SJCRH30 (cell line): Measurements from ENCODE around the gene ELF2. TPM values are rescaled to one million over a fixed set of nuclear protein-coding genes. Genes with fewer than 3 reads are reported as not detected.
A peak's percentile ranks its signal among the peaks of the same experiment; 100 is the strongest.
"Not testable (repeated sequence)": the region's sequence is repeated elsewhere in the genome, so short reads cannot be mapped to it uniquely, and the experiment has no call there.

Source experiments
- DNase-seq, 2 experiments: peaks; one replicate each; pipeline ENCODE4 v3.0.0-alpha.2; 2015 to 2020
- H3K27ac ChIP-seq: fragments of 250-450 bp; sonication (Bioruptor Pico); 2 replicates; pipeline ENCODE4 v1.5.1; 2020; ENCODE audit warnings: mild to moderate bottlenecking, moderate library complexity
- H3K27me3 ChIP-seq: fragments of 250-450 bp; sonication (Bioruptor Pico); 2 replicates; pipeline ENCODE4 v1.5.1; 2020; ENCODE audit warnings: mild to moderate bottlenecking, moderate library complexity
- H3K36me3 ChIP-seq: fragments of 250-450 bp; sonication (Bioruptor Pico); 2 replicates; pipeline ENCODE4 v1.5.1; 2020; ENCODE audit warnings: mild to moderate bottlenecking, moderate library complexity
- H3K4me1 ChIP-seq: fragments of 250-450 bp; sonication (Bioruptor Pico); 2 replicates; pipeline ENCODE4 v1.5.1; 2020; ENCODE audit warnings: mild to moderate bottlenecking, moderate library complexity
- H3K4me3 ChIP-seq: fragments of 250-450 bp; sonication (Bioruptor Pico); 2 replicates; pipeline ENCODE4 v1.5.1; 2020; ENCODE audit warnings: mild to moderate bottlenecking, moderate library complexity
- H3K9me3 ChIP-seq: fragments of 250-450 bp; sonication (Bioruptor Pico); replicated peaks from 2 replicates; pipeline ENCODE4 v1.5.1; 2020; ENCODE audit warnings: mild to moderate bottlenecking, moderate library complexity
- total RNA-seq: library from RNA; depleted of rRNA; stranded (reverse); fragments of >200 nt; shearing (Covaris generic); gene quantifications from 2 replicates; pipeline ENCODE4 v1.2.3, GENCODE V29; 2014

The ELF2 gene
- total RNA-seq, 1 experiment from 2014 or later: 55.9 TPM

DNA sequence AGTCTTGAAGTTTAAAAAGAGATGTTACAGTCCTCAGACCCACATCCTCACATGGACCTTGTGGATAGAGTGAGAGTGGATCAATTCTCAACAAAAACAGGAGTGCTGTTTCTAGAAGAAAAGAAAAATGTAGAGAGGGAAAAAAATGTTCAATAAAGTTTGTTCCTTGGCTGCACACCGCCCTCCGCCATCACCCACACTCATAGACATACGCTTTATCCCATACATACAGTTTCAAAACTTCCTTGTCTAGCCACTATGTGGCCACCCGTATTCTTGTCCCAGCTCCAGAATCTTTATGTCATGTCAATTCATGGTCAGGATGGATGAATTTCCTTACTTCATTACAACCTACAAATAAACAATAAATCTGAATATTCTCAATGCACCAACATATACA lies 23.5 kb upstream of the ELF2 start:
- no peak for DNase-seq
- no peaks in the 10 kb centered on the region for H3K9me3 ChIP-seq
- H3K4me3 ChIP-seq: no peak overlapping the region
- H3K36me3 ChIP-seq: no peaks in the 10 kb centered on the region
- H3K27ac ChIP-seq: no peak overlapping the region
- H3K4me1 ChIP-seq: no peaks in the 10 kb centered on the region
- no peaks in the 10 kb centered on the region for H3K27me3 ChIP-seq

DNA sequence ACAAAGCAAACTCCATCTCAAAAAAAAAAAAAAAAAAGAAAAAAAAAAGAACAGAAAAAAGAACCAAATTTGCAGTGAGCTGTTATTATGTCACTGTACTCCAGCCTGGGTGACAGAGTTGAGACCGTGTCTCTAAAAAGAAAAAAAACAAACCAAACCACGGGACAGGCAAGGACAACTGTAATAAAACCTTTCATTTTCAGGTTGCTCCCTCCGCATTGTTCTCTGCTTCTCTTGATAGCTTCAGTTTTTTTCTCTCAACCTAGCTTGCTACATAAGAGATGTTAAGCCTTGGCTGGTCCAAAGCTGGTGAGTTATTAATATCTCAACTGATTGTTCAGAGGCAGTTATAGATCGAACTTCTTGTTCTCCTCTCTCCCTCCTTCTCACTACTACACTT lies 23.1 kb upstream of the ELF2 start:
- Histone ChIP-seq H3K36me3 (no peaks in the 10 kb centered on the region), H3K27ac (no peak overlapping the region), H3K27me3 (no peaks in the 10 kb centered on the region), H3K4me1 (no peaks in the 10 kb centered on the region), H3K9me3 (no peaks in the 10 kb centered on the region), H3K4me3 (no peak overlapping the region)
- DNase-seq: no peak

DNA sequence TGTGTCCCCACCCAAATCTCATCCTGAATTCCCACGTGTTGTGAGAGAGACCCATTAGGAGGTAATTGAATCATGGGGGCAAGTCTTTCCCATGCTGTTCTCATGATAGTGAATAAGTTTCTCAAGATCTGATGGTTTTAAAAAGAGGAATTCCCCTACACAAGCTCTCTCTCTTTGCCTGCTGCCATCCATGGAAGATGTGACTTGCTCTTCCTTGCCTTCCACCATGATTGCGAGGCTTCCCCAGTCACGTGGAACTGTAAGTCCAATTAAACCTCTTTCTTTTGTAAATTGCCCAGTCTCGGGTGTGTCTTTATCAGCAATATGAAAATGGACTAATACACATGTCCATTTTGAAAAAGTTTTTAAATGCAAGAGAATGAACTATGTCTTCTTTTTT lies 20.2 kb upstream of the ELF2 start:
- not testable (repeated sequence) for H3K27ac ChIP-seq

DNA sequence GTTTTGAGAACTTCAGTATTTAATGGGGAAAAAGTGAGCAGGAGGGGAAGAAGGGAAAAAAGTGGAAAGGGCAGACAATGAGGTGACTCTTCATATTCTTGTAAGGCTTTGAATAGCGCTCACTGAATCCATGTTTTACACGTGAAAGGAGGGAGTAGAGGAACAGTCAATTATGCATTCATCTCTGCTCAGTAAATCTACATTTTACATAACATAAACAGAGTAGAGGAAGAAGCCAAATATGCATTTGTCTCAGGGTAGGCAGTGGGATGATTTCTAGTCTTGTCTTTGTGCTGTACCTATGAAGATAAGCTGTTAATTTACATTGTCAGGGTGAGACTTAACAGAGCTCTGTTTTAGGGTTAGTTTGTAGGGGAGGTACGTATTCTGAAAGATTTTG lies 19.4 kb upstream of the ELF2 start:
- H3K9me3 ChIP-seq: no peaks in the 10 kb centered on the region
- H3K36me3 ChIP-seq: no peaks in the 10 kb centered on the region
- H3K4me3 ChIP-seq: no peak overlapping the region
- DNase-seq: no peak
- no peaks in the 10 kb centered on the region for H3K4me1 ChIP-seq
- H3K27me3 ChIP-seq: no peaks in the 10 kb centered on the region
- no peak overlapping the region for H3K27ac ChIP-seq

More for the DNA sequence above, 20.2 kb upstream of the ELF2 start:
- H3K27me3 ChIP-seq, H3K9me3 ChIP-seq, H3K36me3 ChIP-seq, H3K4me3 ChIP-seq, DNase-seq, H3K4me1 ChIP-seq: not testable (repeated sequence)

- Histone ChIP-seq H3K27me3 (no peaks in the 10 kb centered on the region), H3K27ac (no peak overlapping the region), H3K4me3 (no peak overlapping the region), H3K4me1 (no peaks in the 10 kb centered on the region), H3K9me3 (no peaks in the 10 kb centered on the region), H3K36me3 (no peaks in the 10 kb centered on the region)
- no peak for DNase-seq
Measured at GRCh38 chr4:139191373-139191772, 14.4 kb upstream of the ELF2 start.

DNA sequence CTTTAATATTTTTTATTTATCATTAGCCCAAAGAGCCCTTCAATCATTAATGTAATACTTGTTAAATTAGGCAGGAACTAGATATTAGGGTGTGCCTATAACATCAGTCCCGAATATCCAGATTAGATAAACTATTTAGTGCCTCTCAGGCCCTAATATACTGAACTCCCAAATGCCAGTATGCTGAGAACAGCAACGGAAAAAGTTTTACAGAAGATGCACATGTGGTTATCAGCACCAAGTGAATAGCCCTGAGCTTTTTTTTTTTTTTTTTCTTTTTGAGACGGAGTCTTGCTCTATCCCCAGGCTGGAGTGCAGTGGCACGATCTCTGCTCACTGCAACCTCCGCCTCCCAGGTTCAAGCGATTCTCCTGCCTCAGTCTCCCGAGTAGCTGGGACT lies 13.0 kb upstream of the ELF2 start:
- H3K27ac ChIP-seq: no peak overlapping the region
- no peaks in the 10 kb centered on the region for H3K9me3 ChIP-seq
- H3K4me1 ChIP-seq: no peaks in the 10 kb centered on the region
- no peak for DNase-seq
- no peaks in the 10 kb centered on the region for H3K36me3 ChIP-seq
- H3K27me3 ChIP-seq: no peaks in the 10 kb centered on the region
- H3K4me3 ChIP-seq: no peak overlapping the region

GRCh38 chr4:139189417-139189749 lies 12.4 kb upstream of the ELF2 start:
- H3K9me3 ChIP-seq: no peaks in the 10 kb centered on the region
- no peaks in the 10 kb centered on the region for H3K4me1 ChIP-seq
- no peaks in the 10 kb centered on the region for H3K36me3 ChIP-seq
- H3K4me3 ChIP-seq: no peak overlapping the region
- no peak overlapping the region for H3K27ac ChIP-seq
- DNase-seq: no peak
- H3K27me3 ChIP-seq: no peaks in the 10 kb centered on the region

- Histone ChIP-seq H3K4me3 (no peak overlapping the region), H3K9me3 (no peaks in the 10 kb centered on the region), H3K27me3 (no peaks in the 10 kb centered on the region), H3K36me3 (no peaks in the 10 kb centered on the region), H3K27ac (no peak overlapping the region), H3K4me1 (no peaks in the 10 kb centered on the region)
- no peak for DNase-seq
Measured at GRCh38 chr4:139188648-139189416, 11.8 kb upstream of the ELF2 start.

- Histone ChIP-seq H3K36me3 (no peaks in the 10 kb centered on the region), H3K27me3 (no peaks in the 10 kb centered on the region), H3K4me3 (no peak overlapping the region), H3K4me1 (no peaks in the 10 kb centered on the region), H3K27ac (no peak overlapping the region), H3K9me3 (no peaks in the 10 kb centered on the region)
- peak in 1 of 2 experiments; percentile 30 for DNase-seq
Measured at GRCh38 chr4:139184129-139184528, 7.1 kb upstream of the ELF2 start.

DNA sequence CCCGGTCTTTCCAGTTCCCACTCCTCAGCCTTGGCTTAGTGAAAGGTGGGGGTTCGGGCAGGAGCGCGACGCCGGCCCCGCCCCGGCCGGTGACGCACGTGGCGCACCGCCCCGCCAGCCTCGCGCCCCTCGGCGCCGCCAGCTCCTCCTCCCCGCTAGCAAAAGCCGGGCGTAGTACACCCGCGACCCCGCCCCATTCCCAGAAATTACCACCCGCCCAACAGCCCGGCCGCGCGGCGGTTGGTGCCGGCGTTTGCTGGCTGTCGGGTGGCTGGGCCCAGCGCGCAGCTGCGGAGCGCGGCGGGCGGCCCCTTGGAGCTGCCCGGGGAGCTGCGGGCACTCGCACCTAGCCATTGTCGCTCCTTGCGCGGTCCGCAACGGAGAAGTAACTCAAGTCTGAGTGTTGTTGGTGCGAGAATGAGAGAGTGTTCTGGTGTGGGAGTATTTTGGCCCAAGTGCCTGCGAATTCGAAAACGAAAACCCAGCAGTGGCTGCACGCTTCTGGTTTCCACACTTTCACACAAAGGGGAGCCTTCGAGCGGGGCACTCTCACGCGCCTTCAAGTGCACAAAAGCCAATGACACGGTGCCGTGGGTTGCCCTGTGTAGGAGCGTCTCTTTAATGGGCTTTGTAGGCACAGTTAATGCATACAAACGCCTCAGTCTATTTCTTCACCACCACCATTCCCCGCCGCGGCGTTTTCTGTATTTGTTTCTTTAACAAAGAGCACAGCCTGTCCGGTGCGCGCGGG lies 1.0 kb upstream of the ELF2 start:
- Histone ChIP-seq H3K4me1 (no peaks in the 10 kb centered on the region), H3K27ac (peak overlapping the region; percentile 61)

DNA sequence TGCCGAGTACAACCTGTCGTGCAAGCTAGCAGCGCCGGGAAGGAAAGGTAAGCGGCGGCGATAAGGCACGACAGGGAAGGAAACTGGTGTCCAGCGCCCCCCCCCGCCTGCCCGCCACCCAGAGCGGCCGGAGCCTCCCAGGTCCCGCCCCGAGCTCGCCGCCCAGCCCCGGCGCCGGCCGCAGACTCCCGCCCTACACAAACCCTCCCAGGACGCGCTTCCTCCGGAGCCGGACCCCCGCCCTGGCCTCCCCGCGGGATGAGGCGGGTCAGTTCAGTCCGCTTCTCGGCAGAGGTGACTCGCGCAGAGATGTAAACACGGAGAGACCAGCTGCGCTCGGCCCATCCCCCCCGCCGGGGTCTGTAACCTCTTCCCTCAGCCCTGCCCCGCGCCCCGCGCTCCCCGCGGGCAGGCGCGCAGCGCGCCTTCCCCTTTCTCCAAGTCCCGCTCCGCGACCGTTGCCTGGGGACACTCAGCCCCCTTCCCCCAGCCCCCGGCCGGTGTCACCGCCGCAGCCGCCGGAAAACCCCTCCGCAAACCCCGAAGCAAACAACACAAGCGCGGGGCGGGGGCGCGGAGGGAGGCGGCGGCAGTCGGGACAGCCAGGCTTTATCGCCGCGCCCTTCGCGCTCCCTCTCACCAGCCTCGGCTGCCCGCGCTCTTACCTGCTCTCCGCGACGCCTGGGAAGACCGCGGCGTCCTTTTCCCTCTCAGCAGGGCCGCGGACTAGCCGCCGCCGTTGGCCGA lies 543 bp downstream of the ELF2 start:
- H3K27ac ChIP-seq: peak overlapping the region; percentile 82
- no peaks in the 10 kb centered on the region for H3K4me1 ChIP-seq
- DNase-seq: peak; percentile 76 to 84
- H3K36me3 ChIP-seq: no peaks in the 10 kb centered on the region
- H3K4me3 ChIP-seq: peak overlapping the region; percentile 99
- no peaks in the 10 kb centered on the region for H3K9me3 ChIP-seq
- H3K27me3 ChIP-seq: no peaks in the 10 kb centered on the region

More for the DNA sequence above, 1.0 kb upstream of the ELF2 start:
- Histone ChIP-seq H3K27me3 (no peaks in the 10 kb centered on the region), H3K9me3 (no peaks in the 10 kb centered on the region), H3K36me3 (no peaks in the 10 kb centered on the region), H3K4me3 (peak overlapping the region; percentile 99)
- peak; percentile 93 for DNase-seq

- H3K4me3 ChIP-seq: peak overlapping the region; percentile 99
- no peaks in the 10 kb centered on the region for H3K4me1 ChIP-seq
- no peaks in the 10 kb centered on the region for H3K36me3 ChIP-seq
- peak; percentile 40 to 58 for DNase-seq
- H3K27ac ChIP-seq: peak overlapping the region; percentile 82
- H3K9me3 ChIP-seq: no peaks in the 10 kb centered on the region
- H3K27me3 ChIP-seq: no peaks in the 10 kb centered on the region
Measured at GRCh38 chr4:139175646-139176301, 1.2 kb downstream of the ELF2 start.

GRCh38 chr4:139171876-139172691 lies 4.9 kb downstream of the ELF2 start:
- no peaks in the 10 kb centered on the region for H3K9me3 ChIP-seq
- no peak overlapping the region for H3K27ac ChIP-seq
- no peaks in the 10 kb centered on the region for H3K27me3 ChIP-seq
- H3K4me3 ChIP-seq: no peak overlapping the region
- DNase-seq: no peak
- H3K36me3 ChIP-seq: no peaks in the 10 kb centered on the region
- no peaks in the 10 kb centered on the region for H3K4me1 ChIP-seq

- Histone ChIP-seq H3K4me1 (no peaks in the 10 kb centered on the region), H3K27ac (no peak overlapping the region), H3K4me3 (no peak overlapping the region), H3K27me3 (no peaks in the 10 kb centered on the region), H3K9me3 (no peaks in the 10 kb centered on the region), H3K36me3 (no peaks in the 10 kb centered on the region)
- DNase-seq: no peak
Measured at GRCh38 chr4:139170932-139171331, 6.1 kb downstream of the ELF2 start.
